Erythroblast (primary cell): ENCODE measurements around the gene AIG1.

Source experiments
- GATA1 ChIP-seq: IDR thresholded peaks from 2 replicates; pipeline ENCODE4 v1.6.1; 2011; ENCODE audit warnings: low read depth, mild to moderate bottlenecking, control low read depth, low read length, moderate library complexity
- POLR2A ChIP-seq: IDR thresholded peaks from 2 replicates; pipeline ENCODE4 v1.6.1; 2011; ENCODE audit warnings: mild to moderate bottlenecking, low read length

GRCh38 chr6:143174516-143174915 lies 113.8 kb downstream of the AIG1 start:
- no peak for TF ChIP-seq POLR2A
- no peak for TF ChIP-seq GATA1
